ENCODE data around the gene FAM200C. TPM values are rescaled to one million over a fixed set of nuclear protein-coding genes. Genes with fewer than 3 reads are reported as not detected.

FAM200C gene
- total RNA-seq, 1 donor from 2014 or later, result 6.1 TPM

DNA sequence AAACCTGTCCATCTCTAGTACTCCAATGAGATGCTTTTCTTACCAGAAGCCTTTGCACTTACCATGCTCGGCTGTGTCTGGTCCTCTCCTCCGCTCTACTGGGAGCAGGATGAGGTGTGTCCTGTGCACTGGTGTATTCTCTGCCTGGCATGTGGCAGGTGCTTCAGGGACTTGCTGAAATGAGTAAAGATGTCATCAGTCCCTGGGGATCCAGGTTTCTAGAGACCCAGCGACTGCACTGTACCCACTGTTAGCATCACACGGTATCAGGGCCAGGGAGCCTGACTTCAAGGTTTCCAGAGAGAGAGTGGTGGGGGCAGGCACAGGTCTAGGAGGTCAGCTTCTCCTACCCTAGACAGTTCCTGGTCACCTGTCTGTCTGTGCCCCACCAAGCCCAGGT lies 32.3 kb upstream of the FAM200C start:
- no peak for DNase-seq
- Histone ChIP-seq H3K27me3 (ENCODE audit: low read depth) (no peaks in the 10 kb centered on the region), H3K9me3 (no peaks in the 10 kb centered on the region), H3K4me1 (no peaks in the 10 kb centered on the region), H3K27ac (no peak overlapping the region), H3K36me3 (no peaks in the 10 kb centered on the region), H3K4me3 (no peak overlapping the region)
- TF ChIP-seq CTCF (IDR thresholded peaks at IDR 0.05), result no peak
- no peak for ATAC-seq
- intact Hi-C loops (cut with DNase I), result no loop called here

DNA sequence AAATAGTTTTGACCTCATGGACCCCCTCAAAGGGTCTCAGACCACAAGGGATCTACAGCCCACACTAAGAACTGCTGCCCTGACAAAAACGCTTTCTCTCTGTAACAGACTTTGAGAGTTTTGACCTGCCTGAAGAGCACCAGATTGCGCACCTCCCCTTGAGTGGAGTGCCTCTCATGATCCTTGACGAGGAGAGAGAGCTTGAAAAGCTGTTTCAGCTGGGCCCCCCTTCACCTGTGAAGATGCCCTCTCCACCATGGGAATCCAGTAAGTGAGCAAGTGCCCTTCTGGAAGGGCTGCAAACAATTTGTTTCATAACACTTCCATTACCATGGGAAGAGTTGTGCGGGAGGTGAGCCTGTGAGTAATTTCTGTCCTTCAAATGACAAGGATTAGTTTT lies 27.8 kb upstream of the FAM200C start:
- peak; percentile 70 for DNase-seq
- H3K27ac ChIP-seq, result no peak overlapping the region
- H3K9me3 ChIP-seq, result no peaks in the 10 kb centered on the region
- H3K4me1 ChIP-seq, result peaks cover 3% of the 10 kb centered on the region
- ATAC-seq, result peak; percentile 86 to 93
- no peak for TF ChIP-seq CTCF (IDR thresholded peaks at IDR 0.05)
- intact Hi-C loops (cut with DNase I), result no loop called here
- H3K27me3 ChIP-seq (ENCODE audit: low read depth), result no peaks in the 10 kb centered on the region
- no peaks in the 10 kb centered on the region for H3K36me3 ChIP-seq
- H3K4me3 ChIP-seq, result no peak overlapping the region

DNA sequence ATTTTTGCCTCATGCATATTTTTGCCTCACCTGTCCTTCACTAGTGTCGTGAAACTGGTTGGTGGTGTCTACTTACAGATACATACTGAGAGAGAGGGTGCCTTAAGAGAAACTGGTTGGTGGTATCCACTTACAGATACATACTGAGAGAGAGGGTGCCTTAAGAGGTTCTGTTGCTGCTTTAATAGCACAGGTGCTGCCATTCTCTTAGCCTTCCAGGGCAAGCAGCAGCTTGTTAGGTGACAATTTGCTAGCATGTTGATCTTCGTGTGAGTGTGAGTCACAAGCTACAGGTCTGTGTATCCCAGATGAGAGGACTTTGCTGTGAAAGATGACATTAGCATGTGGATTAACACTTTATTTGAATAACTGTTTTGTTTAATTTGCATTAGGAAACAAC lies 23.2 kb upstream of the FAM200C start:
- DNase-seq (no peak), ATAC-seq (no peak)
- Histone ChIP-seq H3K4me3 (no peak overlapping the region), H3K9me3 (no peaks in the 10 kb centered on the region), H3K36me3 (no peaks in the 10 kb centered on the region), H3K4me1 (peaks cover 18% of the 10 kb centered on the region), H3K27ac (no peak overlapping the region), H3K27me3 (ENCODE audit: low read depth) (no peaks in the 10 kb centered on the region)
- intact Hi-C loops (cut with DNase I), result no loop called here
- TF ChIP-seq CTCF (IDR thresholded peaks at IDR 0.05), result no peak

DNA sequence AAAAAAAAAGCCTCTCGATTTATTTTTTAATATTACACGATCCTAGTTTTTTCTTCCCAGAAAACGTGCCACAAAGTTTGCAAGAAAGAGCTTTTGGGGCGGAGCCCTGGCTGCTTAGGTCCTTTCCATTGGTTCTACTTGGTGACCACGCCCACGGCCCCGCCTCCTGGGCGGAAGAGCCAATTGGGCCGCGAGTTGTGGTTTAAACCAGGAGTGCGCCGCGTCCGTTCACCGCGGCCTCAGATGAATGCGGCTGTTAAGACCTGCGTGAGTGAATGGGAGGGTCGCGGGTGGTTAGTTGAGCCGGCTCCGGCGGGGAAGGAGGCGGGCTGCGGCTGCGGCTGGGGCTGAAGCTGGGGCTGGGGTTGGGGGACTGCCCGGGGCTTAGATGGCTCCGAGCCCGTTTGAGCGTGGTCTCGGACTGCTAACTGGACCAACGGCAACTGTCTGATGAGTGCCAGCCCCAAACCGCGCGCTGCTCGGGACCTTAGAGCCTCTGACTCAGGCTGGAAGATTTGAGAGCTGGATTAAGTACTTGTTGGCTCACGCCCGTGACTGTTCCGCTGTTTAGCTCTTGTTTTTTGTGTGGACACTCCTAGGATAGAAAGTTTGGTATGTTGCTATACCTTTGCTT lies 21.9 kb upstream of the FAM200C start, which contains the start of gene PTTG1:
Gene PTTG1 (plus strand): TSS at position 231 of the 634 bp plus-strand sequence. CDS start 458 bp downstream, outside the sequence.
- Histone ChIP-seq H3K27ac (peak within 1 kb of the TSS; percentile 69), H3K4me1 (peaks cover 32% of the 10 kb centered on the region), H3K4me3 (peak within 1 kb of the TSS; percentile 66), H3K27me3 (ENCODE audit: low read depth) (no peaks in the 10 kb centered on the region), H3K36me3 (no peaks in the 10 kb centered on the region), H3K9me3 (no peaks in the 10 kb centered on the region)
- no peak for TF ChIP-seq CTCF (IDR thresholded peaks at IDR 0.05)
- ATAC-seq (peak; percentile 91), DNase-seq (peak; percentile 96)
- intact Hi-C loops (cut with DNase I), result no loop called here

DNA sequence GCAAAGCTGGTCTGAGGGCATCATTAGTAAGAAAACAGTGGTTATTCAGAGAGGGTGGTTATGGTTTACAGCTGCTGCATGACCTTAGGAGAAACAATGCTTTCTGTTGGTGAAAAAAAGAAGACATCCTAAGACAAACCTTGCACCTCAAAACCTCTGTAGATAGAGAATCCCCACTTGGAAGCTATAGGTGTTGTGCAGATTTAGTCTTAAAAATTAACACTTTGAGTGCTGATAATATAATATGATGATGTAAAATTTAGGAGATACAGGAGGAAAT lies 20.4 kb upstream of the FAM200C start:
- H3K4me1 ChIP-seq, result peaks cover 36% of the 10 kb centered on the region
- H3K27me3 ChIP-seq (ENCODE audit: low read depth), result no peaks in the 10 kb centered on the region
- no peak for TF ChIP-seq CTCF (IDR thresholded peaks at IDR 0.05)
- intact Hi-C loops (cut with DNase I), result no loop called here
- peaks cover 1% of the 10 kb centered on the region for H3K36me3 ChIP-seq
- no peak for ATAC-seq
- no peak overlapping the region for H3K4me3 ChIP-seq
- no peak for DNase-seq
- H3K9me3 ChIP-seq, result no peaks in the 10 kb centered on the region
- H3K27ac ChIP-seq, result no peak overlapping the region

Measured in lower lobe of right lung (tissue), 2 donors.